K562 (cell line): ENCODE data around the gene LRRTM4.

Experiments used
- ARID4B ChIP-seq: sonication (generic); formaldehyde crosslinking; IDR thresholded peaks from 2 replicates; pipeline ENCODE4 v1.8.0; 2022; ENCODE audit warnings: mild to moderate bottlenecking, missing genetic modification reagents
- ARNT ChIP-seq, 2 experiments: fragments of 450-650 bp; IDR thresholded peaks; 2 replicates each; pipeline ENCODE4 v1.6.1; 2016; ENCODE audit warnings: mild to moderate bottlenecking in 1 of 2
- EZH2 ChIP-seq: IDR thresholded peaks from 2 replicates; pipeline ENCODE4 v1.6.1; 2012; ENCODE audit warnings: low read depth, mild to moderate bottlenecking, inconsistent platforms, low read length, borderline replicate concordance
- FOXJ3 ChIP-seq: sonication (generic); formaldehyde crosslinking; IDR thresholded peaks from 2 replicates; pipeline ENCODE4 v1.4.0; 2020; ENCODE audit warnings: mild to moderate bottlenecking, missing genetic modification reagents
- FOXP4 ChIP-seq: sonication (generic); formaldehyde crosslinking; IDR thresholded peaks from 2 replicates; pipeline ENCODE4 v1.8.0; 2022; ENCODE audit warnings: mild to moderate bottlenecking, missing genetic modification reagents, borderline replicate concordance
- HMG20B ChIP-seq: fragments of 250-450 bp; sonication (Bioruptor Pico); IDR thresholded peaks from 2 replicates; pipeline ENCODE4 v1.5.0; 2021; ENCODE audit warnings: mild to moderate bottlenecking
- IRF1 ChIP-seq: sonication (generic); formaldehyde crosslinking; IDR thresholded peaks from 2 replicates; pipeline ENCODE4 v1.8.0; 2022; ENCODE audit warnings: missing genetic modification reagents, mild to moderate bottlenecking, borderline replicate concordance
- IRF9 ChIP-seq: fragments of 450-650 bp; IDR thresholded peaks from 2 replicates; pipeline ENCODE4 v1.6.1; 2016; ENCODE audit warnings: missing biosample characterization, missing genetic modification characterization
- POLR2AphosphoS5 ChIP-seq: IDR thresholded peaks from 2 replicates; pipeline ENCODE4 v1.6.1; 2011; ENCODE audit warnings: mild to moderate bottlenecking, low read depth, low read length, moderate library complexity; ENCODE audit not compliant: control insufficient read depth, insufficient read depth
- REST ChIP-seq, 2 experiments: fragments of 450-650 bp; formaldehyde crosslinking in 1 of 2; IDR thresholded peaks; 2 replicates each; pipeline versions ENCODE4 v1.4.0 to v1.6.1; 2014 to 2020; ENCODE audit warnings: mild to moderate bottlenecking in 2 of 2, borderline replicate concordance in 1 of 2, low read depth in 1 of 2
- SIX5 ChIP-seq, 2 experiments: IDR thresholded peaks; 2 replicates each; pipeline ENCODE4 v1.6.1; 2011; ENCODE audit warnings: low read length in 2 of 2, borderline replicate concordance in 1 of 2, low read depth in 1 of 2, mild to moderate bottlenecking in 1 of 2, moderate library complexity in 1 of 2; ENCODE audit not compliant: insufficient read depth in 1 of 2
- ZNF347 ChIP-seq: fragments of 450-650 bp; formaldehyde crosslinking; IDR thresholded peaks from 2 replicates; pipeline ENCODE4 v1.4.0; 2020; ENCODE audit warnings: low read depth, mild to moderate bottlenecking, moderate library complexity

- no peak for TF ChIP-seq ARID4B (CRISPR knock-in tag)
- TF ChIP-seq FOXP4 (CRISPR knock-in tag), result no peak
- TF ChIP-seq ARNT (IDR thresholded peaks at IDR 0.05), result no peak
- no peak for TF ChIP-seq IRF9
- TF ChIP-seq REST (IDR thresholded peaks at IDR 0.05; ENCODE audit: borderline replicate concordance), result no peak
- TF ChIP-seq REST (CRISPR knock-in tag; IDR thresholded peaks at IDR 0.05; ENCODE audit: low read depth), result no peak
- TF ChIP-seq SIX5 (IDR thresholded peaks at IDR 0.05; ENCODE audit: borderline replicate concordance in 1 of 2, insufficient read depth in 1 of 2, low read depth in 1 of 2, low read length in 2 of 2), result no peak
- TF ChIP-seq POLR2AphosphoS5, result no peak
- TF ChIP-seq HMG20B (CRISPR knock-in tag), result no peak
- TF ChIP-seq ZNF347 (CRISPR knock-in tag), result no peak
- no peak for TF ChIP-seq FOXJ3
- TF ChIP-seq EZH2, result no peak
- no peak for TF ChIP-seq IRF1
These were observed 49.4 kb upstream of the LRRTM4 start for GRCh38 chr2:77571545-77571944.
